ENCODE results near the gene LYPD6B.

The LYPD6B gene

DNA sequence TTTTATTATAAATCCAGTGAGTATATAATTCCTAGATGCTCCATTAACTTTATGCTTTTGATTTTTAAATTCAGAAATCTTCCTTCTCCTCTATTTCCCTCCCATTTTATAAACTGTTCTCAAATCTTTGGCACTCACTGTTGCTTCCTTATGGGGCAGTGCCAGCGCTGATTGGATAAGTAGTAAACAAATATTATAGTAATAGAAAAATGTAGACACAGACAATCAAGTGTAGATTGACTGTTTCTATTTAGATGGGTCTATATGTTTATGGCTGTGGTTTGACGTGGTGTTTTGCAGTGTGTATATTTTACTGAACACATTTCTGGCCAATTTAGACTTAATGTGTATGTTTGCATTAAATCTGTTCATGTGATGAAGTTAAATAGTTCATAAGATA is 36.6 kb downstream of the LYPD6B start:
- TF ChIP-seq EGR1 (IDR thresholded peaks at IDR 0.05): no peak
- no peak for TF ChIP-seq EP300 (IDR thresholded peaks at IDR 0.05; ENCODE audit: borderline replicate concordance)

DNA sequence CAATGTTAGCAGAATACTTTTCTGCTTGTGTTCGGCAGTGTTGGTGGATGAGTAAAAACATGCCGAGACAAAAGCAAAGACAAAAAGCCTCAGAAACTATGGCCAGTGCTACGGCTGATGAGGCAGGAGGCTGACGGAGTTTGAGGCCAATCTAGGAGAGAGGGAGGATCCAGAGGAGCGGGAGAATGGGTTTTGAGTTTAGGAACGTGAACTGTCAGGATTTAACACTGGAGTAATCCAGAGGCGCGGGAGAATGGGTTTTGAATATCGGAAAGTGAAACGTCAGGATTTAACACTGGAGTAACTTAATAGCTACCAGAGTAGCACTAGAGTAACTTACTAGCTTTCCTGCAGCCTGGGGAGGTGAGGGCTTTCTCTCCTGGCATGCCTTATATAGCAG is 37.4 kb downstream of the LYPD6B start:
- TF ChIP-seq ZBTB7A (IDR thresholded peaks at IDR 0.05; ENCODE audit: low read depth): no peak
- TF ChIP-seq, protein P1, sequence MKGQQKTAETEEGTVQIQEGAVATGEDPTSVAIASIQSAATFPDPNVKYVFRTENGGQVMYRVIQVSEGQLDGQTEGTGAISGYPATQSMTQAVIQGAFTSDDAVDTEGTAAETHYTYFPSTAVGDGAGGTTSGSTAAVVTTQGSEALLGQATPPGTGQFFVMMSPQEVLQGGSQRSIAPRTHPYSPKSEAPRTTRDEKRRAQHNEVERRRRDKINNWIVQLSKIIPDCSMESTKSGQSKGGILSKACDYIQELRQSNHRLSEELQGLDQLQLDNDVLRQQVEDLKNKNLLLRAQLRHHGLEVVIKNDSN (IDR thresholded peaks at IDR 0.05): no peak
- TF ChIP-seq EP300 (IDR thresholded peaks at IDR 0.05; ENCODE audit: borderline replicate concordance): no peak
- TF ChIP-seq TCF12 (IDR thresholded peaks at IDR 0.05; ENCODE audit: low read depth): no peak
- TF ChIP-seq TEAD4 (IDR thresholded peaks at IDR 0.05): no peak
- no peak for TF ChIP-seq FOXM1 (IDR thresholded peaks at IDR 0.05; ENCODE audit: borderline replicate concordance, low read depth)
- no peak for TF ChIP-seq TAF1 (IDR thresholded peaks at IDR 0.05; ENCODE audit: low read depth)
- no peak for TF ChIP-seq EGR1 (IDR thresholded peaks at IDR 0.05)
- TF ChIP-seq CEBPB (IDR thresholded peaks at IDR 0.05): no peak
- no peak for TF ChIP-seq YY1 (IDR thresholded peaks at IDR 0.05; ENCODE audit: low read depth)
- TF ChIP-seq NFIC (IDR thresholded peaks at IDR 0.05): no peak
- no peak for TF ChIP-seq CREB1 (IDR thresholded peaks at IDR 0.05; ENCODE audit: low read depth)
- no peak for TF ChIP-seq RAD21 (IDR thresholded peaks at IDR 0.05; ENCODE audit: low read depth)
- TF ChIP-seq, protein P2, sequence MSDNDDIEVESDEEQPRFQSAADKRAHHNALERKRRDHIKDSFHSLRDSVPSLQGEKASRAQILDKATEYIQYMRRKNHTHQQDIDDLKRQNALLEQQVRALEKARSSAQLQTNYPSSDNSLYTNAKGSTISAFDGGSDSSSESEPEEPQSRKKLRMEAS (IDR thresholded peaks at IDR 0.05): no peak
- TF ChIP-seq, protein P3, sequence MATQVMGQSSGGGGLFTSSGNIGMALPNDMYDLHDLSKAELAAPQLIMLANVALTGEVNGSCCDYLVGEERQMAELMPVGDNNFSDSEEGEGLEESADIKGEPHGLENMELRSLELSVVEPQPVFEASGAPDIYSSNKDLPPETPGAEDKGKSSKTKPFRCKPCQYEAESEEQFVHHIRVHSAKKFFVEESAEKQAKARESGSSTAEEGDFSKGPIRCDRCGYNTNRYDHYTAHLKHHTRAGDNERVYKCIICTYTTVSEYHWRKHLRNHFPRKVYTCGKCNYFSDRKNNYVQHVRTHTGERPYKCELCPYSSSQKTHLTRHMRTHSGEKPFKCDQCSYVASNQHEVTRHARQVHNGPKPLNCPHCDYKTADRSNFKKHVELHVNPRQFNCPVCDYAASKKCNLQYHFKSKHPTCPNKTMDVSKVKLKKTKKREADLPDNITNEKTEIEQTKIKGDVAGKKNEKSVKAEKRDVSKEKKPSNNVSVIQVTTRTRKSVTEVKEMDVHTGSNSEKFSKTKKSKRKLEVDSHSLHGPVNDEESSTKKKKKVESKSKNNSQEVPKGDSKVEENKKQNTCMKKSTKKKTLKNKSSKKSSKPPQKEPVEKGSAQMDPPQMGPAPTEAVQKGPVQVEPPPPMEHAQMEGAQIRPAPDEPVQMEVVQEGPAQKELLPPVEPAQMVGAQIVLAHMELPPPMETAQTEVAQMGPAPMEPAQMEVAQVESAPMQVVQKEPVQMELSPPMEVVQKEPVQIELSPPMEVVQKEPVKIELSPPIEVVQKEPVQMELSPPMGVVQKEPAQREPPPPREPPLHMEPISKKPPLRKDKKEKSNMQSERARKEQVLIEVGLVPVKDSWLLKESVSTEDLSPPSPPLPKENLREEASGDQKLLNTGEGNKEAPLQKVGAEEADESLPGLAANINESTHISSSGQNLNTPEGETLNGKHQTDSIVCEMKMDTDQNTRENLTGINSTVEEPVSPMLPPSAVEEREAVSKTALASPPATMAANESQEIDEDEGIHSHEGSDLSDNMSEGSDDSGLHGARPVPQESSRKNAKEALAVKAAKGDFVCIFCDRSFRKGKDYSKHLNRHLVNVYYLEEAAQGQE (IDR thresholded peaks at IDR 0.05; ENCODE audit: low read depth): no peak

DNA sequence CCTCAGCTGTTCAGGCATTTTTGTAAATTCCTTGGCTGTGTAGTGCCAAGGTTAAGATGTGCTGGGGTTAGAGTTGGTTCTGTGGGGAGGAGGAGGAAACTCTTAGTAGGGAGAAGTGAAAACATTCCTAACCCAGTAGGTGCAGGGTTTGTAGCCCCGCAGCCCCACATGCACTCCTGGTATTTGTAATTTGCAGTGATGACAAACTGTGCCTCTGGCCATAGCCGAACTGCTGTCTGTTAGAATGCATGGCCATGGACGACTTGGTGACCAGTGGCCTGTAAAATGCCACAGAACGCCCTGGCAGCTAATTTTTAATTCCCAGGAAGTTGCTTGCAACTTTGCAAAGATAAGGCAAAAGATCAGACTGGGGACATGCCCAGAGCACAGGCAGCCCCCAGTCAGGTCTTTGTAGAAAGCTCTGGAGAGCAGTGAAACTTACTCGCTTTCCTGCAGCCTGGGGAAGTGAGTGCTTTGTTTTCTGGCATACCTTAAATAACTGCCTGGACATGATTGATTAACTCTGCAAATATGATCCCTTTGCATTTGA is 38.4 kb downstream of the LYPD6B start:
- TF ChIP-seq, protein P2 (IDR thresholded peaks at IDR 0.05): peak; percentile 39
- TF ChIP-seq EGR1 (IDR thresholded peaks at IDR 0.05): no peak
- 0 out of 2 replicates have a peak, but pooled peaks have one; percentile 9 for TF ChIP-seq YY1 (IDR thresholded peaks at IDR 0.05; ENCODE audit: low read depth)
- no peak for TF ChIP-seq CREB1 (IDR thresholded peaks at IDR 0.05; ENCODE audit: low read depth)
- no peak for TF ChIP-seq FOXM1 (IDR thresholded peaks at IDR 0.05; ENCODE audit: borderline replicate concordance, low read depth)
- TF ChIP-seq NFIC (IDR thresholded peaks at IDR 0.05): no peak
- TF ChIP-seq EP300 (IDR thresholded peaks at IDR 0.05; ENCODE audit: borderline replicate concordance): no peak; the same call in 1 of the 2 replicates
- TF ChIP-seq RAD21 (IDR thresholded peaks at IDR 0.05; ENCODE audit: low read depth): no peak
- TF ChIP-seq TEAD4 (IDR thresholded peaks at IDR 0.05): peak; percentile 52
- TF ChIP-seq ZBTB7A (IDR thresholded peaks at IDR 0.05; ENCODE audit: low read depth): no peak

DNA sequence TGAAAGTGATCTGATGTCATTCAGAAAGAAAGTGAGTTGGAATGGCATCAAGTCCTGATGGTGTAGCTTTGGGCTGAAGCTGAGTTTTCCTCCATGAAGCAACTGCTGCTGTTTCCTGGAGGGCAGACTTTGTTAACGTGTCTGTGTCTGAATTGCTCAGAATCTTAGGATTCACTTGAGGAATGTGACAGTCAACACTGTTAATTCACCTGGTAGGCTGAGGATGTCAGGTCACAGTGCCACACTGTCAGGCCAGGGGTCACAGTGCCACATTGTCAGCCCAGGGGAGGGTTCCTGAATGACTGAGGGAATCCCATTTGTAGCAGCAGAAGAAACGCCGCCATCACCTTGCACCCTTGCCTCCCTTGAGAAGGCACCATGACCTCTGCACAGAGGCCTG is 39.4 kb downstream of the LYPD6B start:
- TF ChIP-seq, protein P2 (IDR thresholded peaks at IDR 0.05): no peak
- TF ChIP-seq NFIC (IDR thresholded peaks at IDR 0.05) (no peak), TEAD4 (IDR thresholded peaks at IDR 0.05) (no peak), ZBTB7A (IDR thresholded peaks at IDR 0.05; ENCODE audit: low read depth) (no peak), CREB1 (IDR thresholded peaks at IDR 0.05; ENCODE audit: low read depth) (no peak), TAF1 (IDR thresholded peaks at IDR 0.05; ENCODE audit: low read depth) (no peak), CEBPB (IDR thresholded peaks at IDR 0.05) (no peak)
- TF ChIP-seq, protein P1 (IDR thresholded peaks at IDR 0.05): no peak
- TF ChIP-seq, protein P3 (IDR thresholded peaks at IDR 0.05; ENCODE audit: low read depth): no peak

DNA sequence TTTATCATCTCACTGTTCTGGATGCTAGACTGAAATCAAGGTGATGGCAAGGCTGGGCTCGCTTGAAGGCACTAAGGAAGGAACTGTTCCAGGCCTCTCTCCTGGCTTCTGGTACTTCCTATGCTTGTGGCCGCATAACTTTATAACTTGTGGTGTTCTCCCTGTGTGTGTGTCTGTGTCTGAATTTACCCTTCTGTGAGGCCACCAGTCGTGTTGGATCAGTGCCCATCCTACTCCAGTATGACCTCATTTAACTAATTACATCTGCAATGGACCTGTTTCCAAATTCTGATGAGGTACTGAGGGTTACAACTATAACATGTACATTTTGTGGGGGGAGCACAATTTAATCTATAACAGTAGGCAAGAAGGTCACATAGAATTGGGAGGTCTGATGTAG is 41.6 kb downstream of the LYPD6B start:
- no peak for TF ChIP-seq EGR1 (IDR thresholded peaks at IDR 0.05)
- TF ChIP-seq, protein P2 (IDR thresholded peaks at IDR 0.05): no peak
- TF ChIP-seq, protein P1 (IDR thresholded peaks at IDR 0.05): no peak
- no peak for TF ChIP-seq RAD21 (IDR thresholded peaks at IDR 0.05; ENCODE audit: low read depth)
- TF ChIP-seq EP300 (IDR thresholded peaks at IDR 0.05; ENCODE audit: borderline replicate concordance): no peak
- TF ChIP-seq ZBTB7A (IDR thresholded peaks at IDR 0.05; ENCODE audit: low read depth): no peak
- no peak for TF ChIP-seq TAF1 (IDR thresholded peaks at IDR 0.05; ENCODE audit: low read depth)
- no peak for TF ChIP-seq YY1 (IDR thresholded peaks at IDR 0.05; ENCODE audit: low read depth)
- TF ChIP-seq TCF12 (IDR thresholded peaks at IDR 0.05; ENCODE audit: low read depth): no peak
- TF ChIP-seq FOXM1 (IDR thresholded peaks at IDR 0.05; ENCODE audit: borderline replicate concordance, low read depth): no peak
- TF ChIP-seq CEBPB (IDR thresholded peaks at IDR 0.05): no peak
- no peak for TF ChIP-seq NFIC (IDR thresholded peaks at IDR 0.05)
- TF ChIP-seq CREB1 (IDR thresholded peaks at IDR 0.05; ENCODE audit: low read depth): no peak
- TF ChIP-seq, protein P3 (IDR thresholded peaks at IDR 0.05; ENCODE audit: low read depth): no peak

Data from Ishikawa (cell line).